Activated CD8-positive, alpha-beta T cell treated with anti-CD3 and anti-CD28 coated beads, Interleukin-2, amount 10 ng/mL, durations not matched to agents 7 days and 5 days (primary cell): ENCODE results near the gene THBS1. TPM values are rescaled to one million over a fixed set of nuclear protein-coding genes. Genes with fewer than 3 reads are reported as not detected.

ENCODE experiments used
- ATAC-seq: fragments of 150-1000 bp; cut with Tn5 transposase; one replicate; pipeline ENCODE4 v1.10.0; 2021; ENCODE audit warnings: moderate library complexity
- CTCF ChIA-PET: fragments of 350-600 bp; sonication (Branson Sonifier 250); formaldehyde crosslinking; loops from one replicate; lab custom pipeline; 2021; ENCODE audit warnings: antibody characterized with exemption; lab: Charles Lee
- POLR2A ChIA-PET: fragments of 350-600 bp; sonication (Branson Sonifier 250); formaldehyde crosslinking; loops from one replicate; lab custom pipeline; 2021; ENCODE audit warnings: antibody characterized with exemption; lab: Charles Lee
- DNase-seq: peaks from one replicate; pipeline ENCODE4 v3.0.0-alpha.2; 2020
- H3K27ac Mint-ChIP-seq: one replicate; pipeline ENCODE4 v1.8.0; 2021; ENCODE audit warnings: mild to moderate bottlenecking, mixed read lengths
- H3K27me3 Mint-ChIP-seq: one replicate; pipeline ENCODE4 v1.8.0; 2021; ENCODE audit warnings: low read depth, mixed read lengths
- H3K36me3 Mint-ChIP-seq: one replicate; pipeline ENCODE4 v1.8.0; 2021; ENCODE audit warnings: low read depth, mixed read lengths
- H3K4me1 Mint-ChIP-seq: one replicate; pipeline ENCODE4 v1.8.0; 2021; ENCODE audit warnings: low read depth, mixed read lengths
- H3K4me3 Mint-ChIP-seq: one replicate; pipeline ENCODE4 v1.8.0; 2021; ENCODE audit warnings: mild to moderate bottlenecking, mixed read lengths
- H3K9me3 Mint-ChIP-seq: one replicate; pipeline ENCODE4 v1.8.0; 2022; ENCODE audit warnings: mixed read lengths; ENCODE audit not compliant: insufficient read depth
- total RNA-seq, 2 experiments: library from RNA; stranded (reverse); gene quantifications; one replicate each; pipeline ENCODE4 v1.2.3, GENCODE V29; 2021

Gene THBS1
- total RNA-seq = 1 to 10 TPM in 1 of 2 experiments, under 1 TPM in 1; 0.87 to 1.2 TPM

- ChIA-PET POLR2A (interaction anchor here (0.5 kb wide), 1 partner anchor 409 kb away, joined by 3 read pairs; no protein-coding TSS in a partner anchor), CTCF (interaction anchor here (0.6 to 11.0 kb wide), 43 partner anchors 10 to 1125 kb away, joined by 3 to 179 read pairs (median 4); no protein-coding TSS in a partner anchor)
- peaks cover 42% of the 10 kb centered on the region for H3K4me1 Mint-ChIP-seq
- DNase-seq (peak; percentile 29), ATAC-seq (peak; percentile 48)
- no peak within 1 kb of the TSS for H3K27ac Mint-ChIP-seq
- H3K36me3 Mint-ChIP-seq = no peaks in the 10 kb centered on the region
- H3K4me3 Mint-ChIP-seq = peak within 1 kb of the TSS; percentile 66
- no peaks in the 10 kb centered on the region for H3K9me3 Mint-ChIP-seq
- peaks cover 48% of the 10 kb centered on the region for H3K27me3 Mint-ChIP-seq
These were observed at the start of gene THBS1 for GRCh38 chr15:39580485-39581241. Gene THBS1, plus strand, starts transcription at chr15:39581079. Its CDS starts 779 bp downstream, at chr15:39581858.

GRCh38 chr15:39534996-39535395 is 45.9 kb upstream of the THBS1 start:
- no peak for DNase-seq
- CTCF ChIA-PET = no interaction called here
- no peaks in the 10 kb centered on the region for H3K36me3 Mint-ChIP-seq
- POLR2A ChIA-PET = no interaction called here
- no peak overlapping the region for H3K4me3 Mint-ChIP-seq
- no peaks in the 10 kb centered on the region for H3K9me3 Mint-ChIP-seq
- H3K27ac Mint-ChIP-seq = no peak overlapping the region
- H3K27me3 Mint-ChIP-seq = no peaks in the 10 kb centered on the region
- no peak for ATAC-seq
- H3K4me1 Mint-ChIP-seq = no peaks in the 10 kb centered on the region

GRCh38 chr15:39535466-39535865 is 45.4 kb upstream of the THBS1 start:
- CTCF ChIA-PET = no interaction called here
- Mint-ChIP-seq H3K9me3 (no peaks in the 10 kb centered on the region), H3K36me3 (no peaks in the 10 kb centered on the region), H3K4me1 (no peaks in the 10 kb centered on the region), H3K4me3 (no peak overlapping the region), H3K27me3 (no peaks in the 10 kb centered on the region), H3K27ac (no peak overlapping the region)
- ATAC-seq = no peak
- POLR2A ChIA-PET = no interaction called here
- no peak for DNase-seq

GRCh38 chr15:39538936-39539335 is 41.9 kb upstream of the THBS1 start:
- no peaks in the 10 kb centered on the region for H3K9me3 Mint-ChIP-seq

GRCh38 chr15:39539466-39539865 is 41.4 kb upstream of the THBS1 start:
- POLR2A ChIA-PET = no interaction called here
- no peaks in the 10 kb centered on the region for H3K4me1 Mint-ChIP-seq
- no peak overlapping the region for H3K4me3 Mint-ChIP-seq
- H3K9me3 Mint-ChIP-seq = no peaks in the 10 kb centered on the region
- no peaks in the 10 kb centered on the region for H3K27me3 Mint-ChIP-seq
- DNase-seq (no peak), ATAC-seq (no peak)
- CTCF ChIA-PET = no interaction called here
- H3K36me3 Mint-ChIP-seq = no peaks in the 10 kb centered on the region
- H3K27ac Mint-ChIP-seq = no peak overlapping the region

More at GRCh38 chr15:39538936-39539335, 41.9 kb upstream of the THBS1 start:
- DNase-seq = no peak
- Mint-ChIP-seq H3K4me3 (no peak overlapping the region), H3K27me3 (no peaks in the 10 kb centered on the region), H3K36me3 (no peaks in the 10 kb centered on the region), H3K27ac (no peak overlapping the region), H3K4me1 (no peaks in the 10 kb centered on the region)
- ChIA-PET CTCF (no interaction called here), POLR2A (no interaction called here)
- ATAC-seq = no peak

GRCh38 chr15:39539973-39540558 is 40.8 kb upstream of the THBS1 start:
- no peak overlapping the region for H3K4me3 Mint-ChIP-seq
- ChIA-PET CTCF (no interaction called here), POLR2A (no interaction called here)
- no peak for DNase-seq
- ATAC-seq = no peak
- H3K9me3 Mint-ChIP-seq = peaks cover 4% of the 10 kb centered on the region
- no peaks in the 10 kb centered on the region for H3K27me3 Mint-ChIP-seq
- H3K4me1 Mint-ChIP-seq = no peaks in the 10 kb centered on the region
- H3K27ac Mint-ChIP-seq = no peak overlapping the region
- H3K36me3 Mint-ChIP-seq = no peaks in the 10 kb centered on the region

- DNase-seq = no peak
- H3K27ac Mint-ChIP-seq = no peak overlapping the region
- POLR2A ChIA-PET = no interaction called here
These were observed 38.4 kb upstream of the THBS1 start for GRCh38 chr15:39542385-39543065.

GRCh38 chr15:39543651-39544050 is 37.2 kb upstream of the THBS1 start:
- H3K9me3 Mint-ChIP-seq = peaks cover 5% of the 10 kb centered on the region
- no peak overlapping the region for H3K4me3 Mint-ChIP-seq
- no peaks in the 10 kb centered on the region for H3K36me3 Mint-ChIP-seq
- H3K4me1 Mint-ChIP-seq = no peaks in the 10 kb centered on the region
- peaks cover 5% of the 10 kb centered on the region for H3K27me3 Mint-ChIP-seq
- ChIA-PET CTCF (interaction anchor here (1.1 kb wide), 1 partner anchor 214 kb away, joined by 3 read pairs; no protein-coding TSS in a partner anchor), POLR2A (no interaction called here)
- no peak overlapping the region for H3K27ac Mint-ChIP-seq
- no peak for DNase-seq
- no peak for ATAC-seq

More at GRCh38 chr15:39542385-39543065, 38.4 kb upstream of the THBS1 start:
- no peak for ATAC-seq
- Mint-ChIP-seq H3K9me3 (peaks cover 5% of the 10 kb centered on the region), H3K4me3 (no peak overlapping the region), H3K27me3 (peaks cover 2% of the 10 kb centered on the region), H3K36me3 (no peaks in the 10 kb centered on the region), H3K4me1 (no peaks in the 10 kb centered on the region)
- CTCF ChIA-PET = interaction anchor here (1.1 kb wide), 1 partner anchor 215 kb away, joined by 3 read pairs; no protein-coding TSS in a partner anchor

GRCh38 chr15:39546842-39547241 is 34.0 kb upstream of the THBS1 start:
- no peak overlapping the region for H3K27ac Mint-ChIP-seq
- no peak overlapping the region for H3K4me3 Mint-ChIP-seq
- no peaks in the 10 kb centered on the region for H3K36me3 Mint-ChIP-seq
- ChIA-PET POLR2A (no interaction called here), CTCF (no interaction called here)
- peaks cover 5% of the 10 kb centered on the region for H3K9me3 Mint-ChIP-seq
- ATAC-seq (no peak), DNase-seq (no peak)
- peaks cover 7% of the 10 kb centered on the region for H3K27me3 Mint-ChIP-seq
- no peaks in the 10 kb centered on the region for H3K4me1 Mint-ChIP-seq

GRCh38 chr15:39548561-39548960 is 32.3 kb upstream of the THBS1 start:
- no peaks in the 10 kb centered on the region for H3K36me3 Mint-ChIP-seq
- H3K4me1 Mint-ChIP-seq = peaks cover 7% of the 10 kb centered on the region
- CTCF ChIA-PET = interaction anchor here (1.1 kb wide), 1 partner anchor 209 kb away, joined by 3 read pairs; no protein-coding TSS in a partner anchor

GRCh38 chr15:39549912-39550311 is 31.0 kb upstream of the THBS1 start:
- Mint-ChIP-seq H3K27me3 (peaks cover 10% of the 10 kb centered on the region), H3K27ac (no peak overlapping the region), H3K9me3 (peaks cover 3% of the 10 kb centered on the region), H3K4me3 (no peak overlapping the region), H3K4me1 (peaks cover 8% of the 10 kb centered on the region), H3K36me3 (no peaks in the 10 kb centered on the region)
- ATAC-seq (no peak), DNase-seq (no peak)
- ChIA-PET POLR2A (no interaction called here), CTCF (interaction anchor here (1.1 kb wide), 1 partner anchor 208 kb away, joined by 3 read pairs; no protein-coding TSS in a partner anchor)

More at GRCh38 chr15:39548561-39548960, 32.3 kb upstream of the THBS1 start:
- Mint-ChIP-seq H3K27ac (no peak overlapping the region), H3K27me3 (peaks cover 7% of the 10 kb centered on the region), H3K4me3 (no peak overlapping the region), H3K9me3 (peaks cover 5% of the 10 kb centered on the region)
- DNase-seq = no peak
- POLR2A ChIA-PET = no interaction called here
- no peak for ATAC-seq
